Astrocyte (in vitro differentiated cells and primary cell): ENCODE results near the gene B3GALT6. TPM values are rescaled to one million over a fixed set of nuclear protein-coding genes. Genes with fewer than 3 reads are reported as not detected.

Experiments used
- DNase-seq: peaks from one replicate; pipeline ENCODE4 v3.0.0-alpha.2; 2010; ENCODE audit warnings: low read depth
- FAIRE-seq: peaks from 2 replicates; lab custom pipeline; 2011; peaks lifted over from hg19 to GRCh38; lab: Jason Lieb, UNC
- H2AFZ ChIP-seq: 2 replicates; pipeline ENCODE4 v1.6.0; 2012; ENCODE audit warnings: low read depth, low read length, inconsistent platforms
- H3K27ac ChIP-seq: 2 replicates; pipeline ENCODE4 v1.5.1; 2011; ENCODE audit warnings: low read depth, low read length, inconsistent platforms
- H3K27me3 ChIP-seq: 2 replicates; pipeline ENCODE4 v1.6.0; 2011; ENCODE audit warnings: low read length, inconsistent platforms; ENCODE audit not compliant: insufficient read depth
- H3K36me3 ChIP-seq: 2 replicates; pipeline ENCODE4 v1.5.1; 2011; ENCODE audit warnings: low read length, inconsistent platforms; ENCODE audit not compliant: insufficient read depth
- H3K4me1 ChIP-seq: 2 replicates; pipeline ENCODE4 v1.5.1; 2011; ENCODE audit warnings: low read length, inconsistent platforms; ENCODE audit not compliant: insufficient read depth
- H3K4me2 ChIP-seq: 2 replicates; pipeline ENCODE4 v1.6.0; 2012; ENCODE audit warnings: low read length, inconsistent platforms
- H3K4me3 ChIP-seq: 2 replicates; pipeline ENCODE4 v1.5.1; 2011; ENCODE audit warnings: low read depth, mild to moderate bottlenecking, low read length, inconsistent platforms; ENCODE audit not compliant: insufficient read depth
- H3K79me2 ChIP-seq: 2 replicates; pipeline ENCODE4 v1.6.0; 2012; ENCODE audit warnings: mild to moderate bottlenecking, low read length, inconsistent platforms; ENCODE audit not compliant: insufficient read depth
- H3K9ac ChIP-seq: 2 replicates; pipeline ENCODE4 v1.6.0; 2012; ENCODE audit warnings: mild to moderate bottlenecking, low read length, inconsistent platforms
- H3K9me3 ChIP-seq: 2 replicates; pipeline ENCODE4 v1.5.1; 2012; ENCODE audit warnings: low read depth, mild to moderate bottlenecking, low read length, inconsistent platforms; ENCODE audit not compliant: insufficient read depth
- H4K20me1 ChIP-seq: 2 replicates; pipeline ENCODE4 v1.6.0; 2012; ENCODE audit warnings: low read length, inconsistent platforms; ENCODE audit not compliant: insufficient read depth
- H3K27ac Mint-ChIP-seq: one replicate; pipeline ENCODE4 v1.8.0; 2021; ENCODE audit warnings: mild to moderate bottlenecking, mixed read lengths; ENCODE audit not compliant: unreplicated experiment
- H3K27me3 Mint-ChIP-seq: one replicate; pipeline ENCODE4 v1.8.0; 2021; ENCODE audit warnings: low read depth, mixed read lengths; ENCODE audit not compliant: unreplicated experiment
- H3K36me3 Mint-ChIP-seq: one replicate; pipeline ENCODE4 v1.8.0; 2021; ENCODE audit warnings: low read depth, mixed read lengths; ENCODE audit not compliant: unreplicated experiment
- H3K4me1 Mint-ChIP-seq: one replicate; pipeline ENCODE4 v1.8.0; 2021; ENCODE audit warnings: low read depth, mixed read lengths; ENCODE audit not compliant: unreplicated experiment
- H3K4me3 Mint-ChIP-seq: one replicate; pipeline ENCODE4 v1.8.0; 2021; ENCODE audit warnings: mild to moderate bottlenecking, moderate library complexity, mixed read lengths; ENCODE audit not compliant: unreplicated experiment
- H3K9me3 Mint-ChIP-seq: one replicate; pipeline ENCODE4 v1.8.0; 2021; ENCODE audit warnings: mild to moderate bottlenecking, mixed read lengths; ENCODE audit not compliant: unreplicated experiment
- EZH2 ChIP-seq: IDR thresholded peaks from 2 replicates; pipeline ENCODE4 v1.6.1; 2012; ENCODE audit warnings: mild to moderate bottlenecking, low read length, inconsistent platforms; ENCODE audit not compliant: insufficient read depth
- total RNA-seq: library from RNA; stranded (reverse); gene quantifications from 2 replicates; pipeline ENCODE4 v1.2.1, GENCODE V29; 2021
- TF ChIP-seq, protein P1 (sequence below): IDR thresholded peaks from 2 replicates; pipeline ENCODE4 v1.5.1; 2011; ENCODE audit warnings: low read depth, mild to moderate bottlenecking, inconsistent platforms, low read length, moderate library complexity; ENCODE audit not compliant: insufficient read depth

The B3GALT6 gene
- total RNA-seq, 1 donor from 2014 or later: 22.4 TPM

DNA sequence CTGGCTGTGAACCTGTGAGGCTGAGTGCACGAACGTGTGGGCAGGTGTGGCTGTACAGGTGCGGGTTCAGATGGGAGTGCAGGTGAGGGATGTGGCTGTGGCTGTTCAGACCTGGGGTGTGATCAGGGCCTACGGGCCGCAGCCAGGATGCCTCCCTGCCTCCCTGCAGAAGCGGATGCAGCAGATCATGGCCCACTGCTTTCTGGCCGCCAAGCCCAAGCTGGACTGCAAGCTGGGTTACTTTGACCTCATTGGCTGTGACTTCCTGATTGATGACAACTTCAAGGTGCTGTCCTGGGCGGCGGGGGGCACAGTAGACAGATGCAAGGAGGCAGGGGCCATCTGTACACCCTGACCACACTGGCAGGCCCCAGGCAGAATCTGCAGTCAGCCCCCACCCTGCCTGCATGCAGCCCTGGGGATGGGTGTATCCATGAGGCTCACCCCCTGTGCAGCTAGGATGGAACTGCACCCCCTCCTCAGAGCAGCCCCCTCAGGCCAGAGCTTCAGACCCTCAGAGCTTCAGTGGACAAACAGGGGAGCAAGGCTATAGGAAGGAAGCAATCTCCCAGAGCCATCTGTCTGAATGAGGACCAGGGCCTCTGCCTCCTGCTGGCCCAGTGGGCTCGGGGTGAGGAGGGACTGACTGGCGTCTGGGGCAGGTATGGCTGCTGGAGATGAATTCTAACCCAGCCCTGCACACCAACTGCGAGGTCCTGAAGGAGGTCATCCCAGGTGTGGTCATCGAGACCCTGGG lies 35.4 kb upstream of the B3GALT6 start:
- Histone ChIP-seq H3K36me3 (no peaks in the 10 kb centered on the region), H3K4me3 (no peak overlapping the region), H3K27me3 (peaks cover 5% of the 10 kb centered on the region), H4K20me1 (no peaks in the 10 kb centered on the region), H3K4me2 (no peak overlapping the region), H3K27ac (no peak overlapping the region), H2AFZ (no peak overlapping the region), H3K9ac (no peak overlapping the region), H3K4me1 (no peaks in the 10 kb centered on the region), H3K9me3 (no peaks in the 10 kb centered on the region), H3K79me2 (no peaks in the 10 kb centered on the region)
- DNase-seq: no peak
- H3K9me3 Mint-ChIP-seq: peaks cover 17% of the 10 kb centered on the region
- peaks cover 3% of the 10 kb centered on the region for H3K36me3 Mint-ChIP-seq
- peaks cover 25% of the 10 kb centered on the region for H3K27me3 Mint-ChIP-seq
- no peak overlapping the region for H3K4me3 Mint-ChIP-seq
- FAIRE-seq: no peak
- no peaks in the 10 kb centered on the region for H3K4me1 Mint-ChIP-seq
- no peak overlapping the region for H3K27ac Mint-ChIP-seq
- TF ChIP-seq, protein P1, sequence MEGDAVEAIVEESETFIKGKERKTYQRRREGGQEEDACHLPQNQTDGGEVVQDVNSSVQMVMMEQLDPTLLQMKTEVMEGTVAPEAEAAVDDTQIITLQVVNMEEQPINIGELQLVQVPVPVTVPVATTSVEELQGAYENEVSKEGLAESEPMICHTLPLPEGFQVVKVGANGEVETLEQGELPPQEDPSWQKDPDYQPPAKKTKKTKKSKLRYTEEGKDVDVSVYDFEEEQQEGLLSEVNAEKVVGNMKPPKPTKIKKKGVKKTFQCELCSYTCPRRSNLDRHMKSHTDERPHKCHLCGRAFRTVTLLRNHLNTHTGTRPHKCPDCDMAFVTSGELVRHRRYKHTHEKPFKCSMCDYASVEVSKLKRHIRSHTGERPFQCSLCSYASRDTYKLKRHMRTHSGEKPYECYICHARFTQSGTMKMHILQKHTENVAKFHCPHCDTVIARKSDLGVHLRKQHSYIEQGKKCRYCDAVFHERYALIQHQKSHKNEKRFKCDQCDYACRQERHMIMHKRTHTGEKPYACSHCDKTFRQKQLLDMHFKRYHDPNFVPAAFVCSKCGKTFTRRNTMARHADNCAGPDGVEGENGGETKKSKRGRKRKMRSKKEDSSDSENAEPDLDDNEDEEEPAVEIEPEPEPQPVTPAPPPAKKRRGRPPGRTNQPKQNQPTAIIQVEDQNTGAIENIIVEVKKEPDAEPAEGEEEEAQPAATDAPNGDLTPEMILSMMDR: no peak
- TF ChIP-seq EZH2: no peak

DNA sequence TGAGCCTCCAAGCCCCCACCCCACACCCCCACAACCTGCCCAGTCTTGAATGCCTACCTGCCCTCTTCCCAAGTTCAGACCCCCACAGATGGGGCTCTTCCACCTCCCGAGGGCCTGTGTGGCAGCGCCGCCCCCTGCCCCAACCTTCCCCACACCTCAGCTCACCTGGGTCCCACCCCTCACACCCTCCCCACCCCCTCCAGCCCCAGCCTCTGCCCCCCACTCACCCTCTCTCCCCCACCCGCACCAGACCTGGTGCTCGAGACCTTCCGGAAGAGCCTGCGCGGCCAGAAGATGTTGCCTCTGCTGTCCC lies 34.9 kb upstream of the B3GALT6 start:
- Mint-ChIP-seq H3K27ac (no peak overlapping the region), H3K9me3 (peaks cover 12% of the 10 kb centered on the region), H3K36me3 (peaks cover under 1% of the 10 kb centered on the region), H3K27me3 (peaks cover 21% of the 10 kb centered on the region), H3K4me1 (no peaks in the 10 kb centered on the region), H3K4me3 (no peak overlapping the region)
- H3K4me1 ChIP-seq: no peaks in the 10 kb centered on the region
- no peak overlapping the region for H2AFZ ChIP-seq
- no peaks in the 10 kb centered on the region for H3K9me3 ChIP-seq
- H3K4me2 ChIP-seq: no peak overlapping the region
- DNase-seq (no peak), FAIRE-seq (no peak)
- H4K20me1 ChIP-seq: no peaks in the 10 kb centered on the region
- peaks cover 2% of the 10 kb centered on the region for H3K27me3 ChIP-seq
- H3K79me2 ChIP-seq: no peaks in the 10 kb centered on the region
- TF ChIP-seq EZH2: no peak
- TF ChIP-seq, protein P1: no peak
- H3K9ac ChIP-seq: no peak overlapping the region
- no peak overlapping the region for H3K4me3 ChIP-seq
- H3K27ac ChIP-seq: no peak overlapping the region
- H3K36me3 ChIP-seq: no peaks in the 10 kb centered on the region
